ENCODE data around the gene KRTAP9-3.
"Not testable (repeated sequence)": the region's sequence is repeated elsewhere in the genome, so short reads cannot be mapped to it uniquely, and the experiment has no call there.

The KRTAP9-3 gene

DNA sequence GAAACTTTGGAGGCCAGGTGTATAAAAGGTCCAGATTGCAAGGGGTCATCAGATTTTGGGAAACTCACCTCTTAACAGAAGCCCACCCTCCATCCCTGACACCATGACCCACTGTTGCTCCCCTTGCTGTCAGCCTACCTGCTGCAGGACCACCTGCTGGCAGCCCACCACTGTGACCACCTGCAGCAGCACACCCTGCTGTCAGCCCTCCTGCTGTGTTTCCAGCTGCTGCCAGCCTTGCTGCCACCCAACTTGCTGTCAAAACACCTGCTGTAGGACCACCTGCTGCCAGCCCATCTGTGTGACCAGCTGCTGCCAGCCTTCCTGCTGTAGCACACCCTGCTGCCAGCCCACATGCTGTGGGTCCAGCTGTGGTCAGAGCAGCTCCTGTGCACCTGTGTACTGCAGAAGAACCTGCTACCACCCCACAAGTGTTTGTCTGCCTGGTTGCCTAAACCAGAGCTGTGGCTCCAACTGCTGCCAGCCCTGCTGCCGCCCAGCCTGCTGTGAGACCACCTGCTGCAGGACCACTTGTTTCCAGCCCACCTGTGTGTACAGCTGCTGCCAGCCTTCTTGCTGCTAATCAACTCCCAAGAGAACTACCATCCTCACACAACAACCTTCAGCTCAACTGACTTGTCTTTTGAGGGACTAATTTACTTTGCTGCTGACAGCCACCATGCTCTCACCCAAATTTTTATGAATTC lies at the start of gene KRTAP9-3:
TSS of gene KRTAP9-3 (plus strand) at position 51 of the 707 bp plus-strand sequence. CDS start at position 104, 53 bp downstream.
- DNase-seq = not testable (repeated sequence)

GRCh38 chr17:41184480-41184961 lies 47.7 kb upstream of the KRTAP9-3 start, which contains the start of gene KRTAP4-1:
Gene KRTAP4-1, minus strand, starts transcription at chr17:41184911. Its CDS starts 57 bp downstream, at chr17:41184854.
- DNase-seq = no peak

DNA sequence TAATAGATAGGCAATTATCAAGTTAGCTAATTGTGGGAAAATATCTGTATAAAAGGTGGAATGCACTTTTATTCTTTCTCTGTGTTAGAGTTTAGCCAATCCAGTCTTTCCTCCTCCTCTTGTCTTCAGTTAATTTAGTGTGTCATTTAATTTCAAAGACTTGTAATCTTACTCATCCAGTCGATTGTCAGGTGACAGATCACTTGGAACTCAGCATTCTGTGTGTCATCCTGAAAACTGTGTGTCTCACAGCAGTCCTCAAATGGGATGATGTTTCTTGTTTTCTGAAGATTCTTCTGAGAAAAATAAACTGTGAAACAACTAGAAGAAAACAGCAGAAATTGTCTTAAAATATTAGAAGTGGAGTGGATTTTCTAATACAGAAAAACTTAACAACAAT lies 47.2 kb upstream of the KRTAP9-3 start:
- no peak for DNase-seq

DNA sequence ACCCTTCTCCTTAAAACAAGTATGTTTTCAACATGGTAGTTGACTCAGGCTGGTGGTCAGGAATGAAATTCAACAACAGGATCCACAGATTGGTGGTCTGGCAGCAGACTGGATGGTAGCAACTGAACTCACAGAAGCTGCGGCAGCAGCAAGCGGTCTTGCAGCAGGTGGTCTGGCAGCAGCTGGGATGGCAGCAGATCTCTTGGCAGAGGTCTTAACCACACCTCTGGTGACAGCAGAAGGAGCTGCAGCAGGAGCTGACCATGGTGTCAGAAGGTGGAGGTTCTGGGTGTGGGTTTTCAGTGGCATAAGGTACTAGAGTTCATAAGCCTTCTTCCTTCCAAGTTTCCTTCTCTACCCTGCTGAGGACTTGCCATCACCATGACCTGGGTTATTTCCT lies 45.4 kb upstream of the KRTAP9-3 start:
- DNase-seq = no peak

DNA sequence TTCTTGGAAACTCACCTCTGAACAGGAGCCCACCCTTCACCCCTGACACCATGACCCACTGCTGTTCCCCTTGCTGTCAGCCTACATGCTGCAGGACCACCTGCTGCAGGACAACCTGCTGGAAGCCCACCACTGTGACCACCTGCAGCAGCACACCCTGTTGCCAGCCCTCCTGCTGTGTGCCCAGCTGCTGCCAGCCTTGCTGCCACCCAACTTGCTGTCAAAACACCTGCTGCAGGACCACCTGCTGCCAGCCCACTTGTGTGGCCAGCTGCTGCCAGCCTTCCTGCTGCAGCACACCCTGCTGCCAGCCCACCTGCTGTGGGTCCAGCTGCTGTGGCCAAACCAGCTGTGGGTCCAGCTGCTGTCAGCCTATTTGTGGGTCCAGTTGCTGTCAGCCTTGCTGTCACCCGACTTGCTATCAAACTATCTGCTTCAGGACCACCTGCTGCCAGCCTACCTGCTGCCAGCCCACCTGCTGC lies 42.4 kb upstream of the KRTAP9-3 start, which contains the start of gene KRTAP9-1:
TSS of gene KRTAP9-1 (plus strand) at position 51 of the 482 bp plus-strand sequence. CDS start at position 51, 0 bp downstream.
- not testable (repeated sequence) for DNase-seq

GRCh38 chr17:41190328-41190727 lies 41.9 kb upstream of the KRTAP9-3 start:
- no peak for DNase-seq

DNA sequence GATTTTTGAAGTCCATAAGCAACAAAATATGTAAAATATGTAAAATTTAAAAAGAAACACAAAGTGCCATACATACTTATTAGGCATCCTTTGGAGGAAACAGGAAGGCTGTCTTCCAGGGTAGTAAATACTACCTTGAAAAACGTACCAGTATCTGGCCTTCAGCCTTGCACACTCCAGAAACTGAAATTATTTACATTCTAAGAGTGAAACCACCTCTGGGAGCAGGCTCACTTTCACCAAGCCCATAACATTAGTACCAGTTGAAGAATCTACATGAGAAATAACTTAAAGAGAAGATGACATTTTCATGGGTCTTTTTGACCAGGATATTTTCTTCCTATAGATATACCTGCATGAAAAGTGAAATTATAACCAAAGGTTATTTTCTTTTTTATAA lies 36.2 kb upstream of the KRTAP9-3 start:
- no peak for DNase-seq

DNA sequence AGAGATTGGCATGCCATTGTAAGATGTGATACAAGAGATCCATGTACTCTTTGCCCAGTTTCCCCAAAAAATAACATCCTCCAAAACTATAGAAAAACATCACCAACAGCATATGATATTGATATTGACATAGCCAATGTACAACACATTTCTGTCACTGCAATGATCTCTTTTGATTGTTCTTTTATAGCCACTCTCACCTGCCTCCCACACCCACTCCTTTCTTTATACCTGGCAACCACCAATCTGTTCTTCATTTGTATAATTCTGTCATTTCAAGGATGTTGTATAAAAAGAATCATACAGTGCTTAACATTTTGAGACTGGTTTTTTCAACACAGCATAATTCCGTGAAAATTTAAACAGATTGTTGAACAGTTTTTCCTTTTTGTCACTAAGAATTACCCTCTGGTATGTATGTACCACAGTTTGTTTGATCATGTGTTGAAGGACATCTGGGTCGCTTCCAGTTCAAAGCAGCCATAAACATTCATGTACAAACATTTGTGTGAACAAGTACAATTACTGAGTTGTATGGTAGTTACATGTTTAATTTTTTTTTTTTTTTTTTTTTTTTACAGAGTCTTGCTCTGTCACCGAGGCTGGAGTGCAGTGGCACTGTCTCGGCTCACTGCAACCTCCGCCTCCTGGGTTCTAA lies 32.7 kb upstream of the KRTAP9-3 start:
- DNase-seq = no peak

DNA sequence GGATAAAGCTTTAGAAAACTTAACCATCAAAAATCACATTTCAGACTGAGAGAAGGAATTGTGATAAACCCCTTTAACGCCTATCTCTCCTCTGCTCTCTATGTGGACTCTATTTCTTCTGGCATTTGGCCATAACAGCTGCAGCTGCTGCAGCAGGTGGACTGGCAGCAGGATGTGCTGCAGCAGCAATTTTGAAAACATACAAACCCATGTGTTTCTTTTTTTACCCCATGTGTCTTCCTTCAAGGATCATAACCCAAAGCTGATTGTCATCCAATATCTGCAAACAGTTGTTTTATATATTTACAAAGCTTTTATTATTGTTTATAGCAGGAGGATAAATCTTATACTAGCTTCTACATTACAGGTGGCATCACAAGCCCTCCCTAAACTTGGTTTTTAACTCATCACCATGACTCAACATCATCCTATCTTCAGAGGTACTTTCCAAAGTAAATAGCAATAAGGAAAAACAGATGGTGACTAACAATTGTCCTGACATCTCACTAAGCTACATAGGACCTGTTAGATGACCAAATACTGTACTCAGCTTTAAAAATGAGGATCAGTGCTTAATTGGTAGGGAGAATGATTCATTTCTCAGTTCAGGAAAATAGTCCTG lies 20.3 kb upstream of the KRTAP9-3 start:
- no peak for DNase-seq

DNA sequence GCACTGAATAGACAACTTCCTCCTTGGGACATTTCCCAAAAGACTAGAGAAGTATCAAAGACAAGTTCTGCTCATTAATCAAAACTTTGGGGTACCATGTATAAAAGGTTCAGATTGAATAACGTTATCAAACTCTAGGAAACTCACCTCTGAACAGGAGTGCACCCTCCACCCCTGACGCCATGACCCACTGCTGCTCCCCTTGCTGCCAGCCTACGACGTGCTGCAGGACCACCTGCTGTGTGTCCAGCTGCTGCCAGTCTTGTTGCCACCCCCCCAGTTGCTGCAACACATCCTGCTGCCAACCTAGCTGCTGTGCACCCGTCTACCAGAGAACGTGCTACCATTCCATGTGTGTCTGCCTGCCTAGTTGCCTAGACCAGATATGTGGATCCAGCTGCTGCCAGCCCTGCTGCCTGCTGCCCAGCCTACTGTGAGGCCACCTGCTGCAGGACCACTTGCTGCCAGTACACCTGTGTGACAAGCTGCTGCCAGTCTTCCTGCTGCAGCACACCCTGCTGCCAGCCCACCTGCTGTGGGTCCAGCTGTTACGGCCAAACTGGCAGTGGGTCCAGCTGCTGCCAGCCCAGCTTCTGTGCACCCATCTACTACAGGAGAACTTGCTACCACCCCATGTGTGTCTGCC lies 19.6 kb upstream of the KRTAP9-3 start:
- DNase-seq = no peak

DNA sequence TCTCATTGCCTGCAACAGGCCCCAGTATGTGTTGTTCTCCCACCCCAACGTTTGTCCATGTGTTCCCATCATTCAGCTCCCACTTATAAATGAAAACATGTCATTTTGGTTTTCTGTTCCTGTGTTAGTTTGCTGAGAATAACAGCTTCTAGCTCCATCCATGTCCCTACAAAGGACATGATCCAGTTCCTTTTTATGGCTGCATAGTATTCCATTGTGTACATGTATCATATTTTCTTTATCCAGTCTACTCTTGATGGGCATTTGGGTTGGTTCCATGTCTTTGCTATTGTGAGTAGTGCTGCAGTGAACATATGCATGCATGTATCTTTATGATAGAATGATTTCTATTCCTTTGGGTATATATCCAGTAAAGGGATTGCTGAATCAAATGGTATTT lies 16.6 kb upstream of the KRTAP9-3 start:
- DNase-seq = no peak

DNA sequence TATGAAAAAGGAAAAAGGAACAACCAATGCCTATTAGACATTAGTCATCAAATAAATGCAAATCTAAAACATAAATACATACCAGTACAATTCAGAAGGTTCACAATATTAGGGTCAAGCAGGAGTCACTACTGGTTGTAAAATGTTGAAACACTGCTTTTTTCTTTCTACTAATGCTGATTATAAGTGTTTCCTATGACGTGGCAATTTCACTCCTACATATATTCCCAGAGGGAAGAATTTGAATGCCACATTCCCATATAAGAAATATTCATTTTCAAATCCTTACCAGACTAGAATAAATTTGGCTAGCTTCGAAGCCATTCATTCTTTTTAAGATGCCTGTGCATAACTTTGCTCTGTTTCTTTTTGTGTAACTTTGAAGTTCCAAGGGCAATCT lies 8.4 kb upstream of the KRTAP9-3 start:
- peak; percentile 52 for DNase-seq

DNA sequence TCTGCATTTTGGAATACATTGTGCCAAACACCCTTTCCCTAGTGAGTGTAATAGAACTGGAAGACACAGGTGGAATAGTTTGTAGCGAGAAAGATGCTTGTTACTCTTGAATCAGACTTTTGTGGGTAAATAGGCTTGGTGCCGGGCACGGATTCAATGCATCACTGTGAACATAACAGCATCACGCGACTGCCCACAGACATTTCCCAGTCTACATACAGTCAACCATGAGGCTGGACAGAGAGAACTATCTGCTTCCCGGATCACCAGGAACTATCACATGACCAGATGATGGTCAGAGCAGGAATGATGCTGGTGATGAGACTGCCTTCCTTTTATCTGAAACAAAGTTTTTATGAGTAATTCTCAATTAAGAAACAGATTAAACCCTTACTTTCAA lies 6.2 kb upstream of the KRTAP9-3 start:
- DNase-seq = no peak

GRCh38 chr17:41226598-41227095 lies 5.6 kb upstream of the KRTAP9-3 start, which contains the start of gene KRTAP9-2:
Gene KRTAP9-2, plus strand, starts transcription at chr17:41226648. Its CDS starts 7 bp downstream, at chr17:41226655.
- DNase-seq = not testable (repeated sequence)

DNA sequence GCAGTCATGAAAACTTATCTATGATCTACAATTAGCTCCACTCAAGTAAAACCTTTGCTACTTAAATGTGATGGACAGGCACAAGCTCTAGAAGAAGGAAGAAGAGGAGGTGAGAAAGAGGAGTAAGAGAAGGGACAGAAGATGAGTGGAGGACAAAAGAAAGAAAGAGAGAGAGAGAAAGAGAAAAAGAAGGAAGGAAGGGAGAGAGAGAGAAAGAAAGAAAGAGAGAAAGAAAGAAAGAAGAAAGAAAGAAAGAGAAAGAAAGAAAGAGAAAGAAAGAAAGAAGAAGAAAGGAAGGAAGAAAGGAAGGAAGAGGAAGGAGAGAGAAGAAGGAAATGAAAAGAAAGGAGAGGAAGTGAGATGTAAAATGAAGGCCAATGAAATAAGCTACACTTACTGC lies 2.2 kb upstream of the KRTAP9-3 start:
- DNase-seq = no peak

DNA sequence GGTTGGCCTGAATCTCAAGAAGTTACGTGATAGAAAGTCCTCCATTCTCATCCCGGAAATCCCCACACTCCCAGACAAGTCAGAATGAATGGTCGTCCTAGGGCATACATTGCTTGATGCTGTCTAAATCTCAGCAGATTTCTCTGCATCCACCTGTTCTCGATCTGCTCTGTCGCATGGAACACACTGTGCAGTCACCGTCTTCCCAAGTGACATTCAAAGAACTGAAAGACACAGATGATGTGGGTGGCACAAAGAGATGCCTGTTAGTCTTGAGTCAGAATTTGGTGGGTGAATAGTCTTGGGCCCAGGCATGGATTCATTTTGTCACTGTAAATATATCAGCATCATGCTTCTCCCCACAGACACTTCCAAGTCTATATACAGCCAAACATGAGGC lies 518 bp upstream of the KRTAP9-3 start:
- DNase-seq = no peak

- DNase-seq = not testable (repeated sequence)
Measured at GRCh38 chr17:41237116-41237515, 4.9 kb downstream of the KRTAP9-3 start.

DNA sequence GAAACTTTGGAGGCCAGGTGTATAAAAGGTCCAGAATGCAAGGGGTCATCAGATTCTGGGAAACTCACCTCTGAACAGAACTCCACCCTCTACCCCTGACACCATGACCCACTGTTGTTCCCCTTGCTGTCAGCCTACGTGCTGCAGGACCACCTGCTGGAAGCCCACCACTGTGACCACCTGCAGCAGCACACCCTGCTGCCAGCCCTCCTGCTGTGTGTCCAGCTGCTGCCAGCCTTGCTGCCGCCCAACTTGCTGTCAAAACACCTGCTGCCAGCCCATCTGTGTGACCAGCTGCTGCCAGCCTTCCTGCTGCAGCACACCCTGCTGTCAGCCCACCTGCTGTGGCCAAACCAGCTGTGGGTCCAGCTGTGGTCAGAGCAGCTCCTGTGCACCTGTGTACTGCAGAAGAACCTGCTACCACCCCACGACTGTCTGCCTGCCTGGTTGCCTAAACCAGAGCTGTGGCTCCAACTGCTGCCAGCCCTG lies 5.7 kb downstream of the KRTAP9-3 start, which contains the start of gene KRTAP9-8:
TSS of gene KRTAP9-8 (plus strand) at position 51 of the 489 bp plus-strand sequence. CDS start at position 104, 53 bp downstream.
- DNase-seq = not testable (repeated sequence)

DNA sequence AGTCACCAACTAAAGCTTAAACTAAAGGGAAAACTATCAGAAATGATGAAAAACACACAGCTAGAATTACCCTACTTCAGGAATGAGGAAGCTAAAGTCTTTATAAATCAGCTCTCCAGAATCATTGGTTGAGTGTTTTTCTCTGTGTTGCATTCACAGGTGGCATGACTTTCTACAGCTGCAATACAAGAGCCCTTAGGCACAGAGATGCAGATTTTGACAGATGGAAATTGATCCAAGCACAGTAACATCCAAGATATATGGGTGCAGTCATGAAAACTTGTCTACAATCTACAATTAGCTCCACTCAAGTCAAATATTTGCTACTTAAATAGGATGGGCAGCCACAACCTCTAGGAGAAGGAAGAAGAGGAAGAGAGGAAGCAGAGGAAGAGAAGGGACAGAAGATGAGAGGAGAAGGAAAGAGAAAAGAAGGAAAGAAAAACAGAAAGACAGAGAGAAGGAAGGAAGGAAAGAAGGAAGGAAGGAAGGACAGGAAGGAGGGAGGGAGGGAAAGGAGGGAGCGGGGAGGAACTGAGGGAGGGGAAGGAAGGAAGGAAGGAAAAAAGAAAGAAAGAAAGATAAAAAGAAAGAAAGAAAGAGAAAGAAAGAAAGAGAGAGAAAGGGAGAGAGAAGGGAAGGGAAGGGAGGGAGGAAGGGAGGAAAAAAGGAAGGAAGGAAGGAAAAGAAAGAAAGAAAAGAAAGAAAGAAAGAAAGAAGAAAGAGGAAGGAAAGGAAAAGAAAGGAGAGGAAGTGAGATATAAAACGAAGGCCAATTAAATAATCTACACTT lies 14.9 kb downstream of the KRTAP9-3 start:
- not testable (repeated sequence) for DNase-seq

DNA sequence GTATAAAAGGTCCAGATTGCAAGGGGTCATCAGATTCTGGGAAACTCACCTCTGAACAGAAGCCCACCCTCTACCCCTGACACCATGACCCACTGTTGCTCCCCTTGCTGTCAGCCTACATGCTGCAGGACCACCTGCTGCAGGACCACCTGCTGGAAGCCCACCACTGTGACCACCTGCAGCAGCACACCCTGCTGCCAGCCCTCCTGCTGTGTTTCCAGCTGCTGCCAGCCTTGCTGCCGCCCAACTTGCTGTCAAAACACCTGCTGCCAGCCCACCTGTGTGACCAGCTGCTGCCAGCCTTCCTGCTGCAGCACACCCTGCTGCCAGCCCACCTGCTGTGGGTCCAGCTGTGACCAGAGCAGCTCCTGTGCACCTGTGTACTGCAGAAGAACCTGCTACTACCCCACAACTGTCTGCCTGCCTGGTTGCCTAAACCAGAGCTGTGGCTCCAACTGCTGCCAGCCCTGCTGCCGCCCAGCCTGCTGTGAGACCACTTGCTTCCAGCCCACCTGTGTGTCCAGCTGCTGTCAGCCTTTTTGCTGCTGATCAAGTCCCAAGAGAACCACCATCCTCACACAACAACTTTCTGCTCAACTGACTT lies 17.5 kb downstream of the KRTAP9-3 start, which contains the start of gene KRTAP9-4:
TSS of gene KRTAP9-4 (plus strand) at position 51 of the 604 bp plus-strand sequence. CDS start at position 85, 34 bp downstream.
- not testable (repeated sequence) for DNase-seq

GRCh38 chr17:41251261-41251660 lies 19.0 kb downstream of the KRTAP9-3 start:
- no peak for DNase-seq

Measured in NCI-H226 (cell line).